ENCODE measurements around the gene CIAO3.
"Not testable (repeated sequence)": the region's sequence is repeated elsewhere in the genome, so short reads cannot be mapped to it uniquely, and the experiment has no call there.

CIAO3 gene

DNA sequence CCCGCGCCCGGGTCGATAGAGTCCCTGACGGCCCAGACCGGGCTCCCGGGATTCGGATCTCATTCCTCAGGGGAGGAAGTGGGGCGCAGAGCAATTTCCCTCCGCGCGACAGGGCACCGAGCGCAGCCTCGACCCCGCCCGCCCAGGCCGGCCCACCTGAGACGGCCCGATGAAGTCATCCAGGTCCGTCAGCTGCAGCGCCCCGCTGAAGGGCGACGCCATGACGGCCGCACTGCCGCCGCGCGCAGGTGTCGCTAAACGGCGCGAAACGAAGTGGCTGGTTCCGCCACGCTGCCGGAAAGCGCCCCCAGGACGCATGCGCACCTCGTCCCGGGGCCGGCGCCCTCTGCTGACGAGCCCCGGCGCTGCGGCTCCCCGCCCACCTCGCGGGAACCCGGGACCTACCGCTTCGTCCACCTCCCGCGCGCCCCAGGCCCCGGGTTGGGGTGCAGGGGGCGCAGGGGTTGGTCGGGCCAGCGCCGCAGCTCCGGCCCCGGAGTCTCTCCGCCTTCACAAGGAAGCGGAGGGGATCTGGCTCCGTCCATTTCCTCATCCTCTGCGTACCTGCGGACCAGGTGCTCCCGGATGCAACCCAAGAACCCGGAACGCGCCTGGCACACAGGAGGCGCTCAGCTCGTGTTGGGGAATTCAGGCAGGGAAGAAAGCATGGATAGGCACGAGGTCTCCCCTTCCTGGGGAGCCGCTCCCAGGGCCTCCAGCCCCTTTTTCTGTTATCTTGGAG lies at the start of gene CIAO3:
Gene CIAO3 (minus strand): TSS at position 234 of the 742 bp plus-strand sequence. CDS start 12 bp downstream, at position 222.
- peak; percentile 94 for DNase-seq (ENCODE audit: low spot score)

DNA sequence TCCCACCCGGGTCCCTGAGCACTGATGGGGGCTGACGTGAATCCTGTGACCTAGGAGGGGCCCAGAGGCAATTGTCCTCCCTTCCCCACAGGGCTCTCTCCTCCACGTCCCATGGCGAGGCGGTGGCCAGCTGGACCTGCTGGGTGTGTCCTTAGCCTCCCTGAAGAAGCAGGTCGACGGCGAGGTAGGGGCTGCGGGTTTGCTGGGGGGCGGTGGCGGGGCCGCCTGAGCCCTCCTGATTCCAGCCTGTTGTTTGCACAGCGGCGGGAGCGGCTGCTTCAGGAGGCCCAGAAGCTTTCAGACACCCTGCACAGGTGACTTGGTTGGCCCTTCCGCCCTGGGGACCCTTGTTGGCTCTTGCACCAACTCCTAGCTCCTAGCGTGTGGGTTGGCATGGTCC lies 49.3 kb upstream of the CIAO3 start:
- no peak for DNase-seq (ENCODE audit: low spot score)

DNA sequence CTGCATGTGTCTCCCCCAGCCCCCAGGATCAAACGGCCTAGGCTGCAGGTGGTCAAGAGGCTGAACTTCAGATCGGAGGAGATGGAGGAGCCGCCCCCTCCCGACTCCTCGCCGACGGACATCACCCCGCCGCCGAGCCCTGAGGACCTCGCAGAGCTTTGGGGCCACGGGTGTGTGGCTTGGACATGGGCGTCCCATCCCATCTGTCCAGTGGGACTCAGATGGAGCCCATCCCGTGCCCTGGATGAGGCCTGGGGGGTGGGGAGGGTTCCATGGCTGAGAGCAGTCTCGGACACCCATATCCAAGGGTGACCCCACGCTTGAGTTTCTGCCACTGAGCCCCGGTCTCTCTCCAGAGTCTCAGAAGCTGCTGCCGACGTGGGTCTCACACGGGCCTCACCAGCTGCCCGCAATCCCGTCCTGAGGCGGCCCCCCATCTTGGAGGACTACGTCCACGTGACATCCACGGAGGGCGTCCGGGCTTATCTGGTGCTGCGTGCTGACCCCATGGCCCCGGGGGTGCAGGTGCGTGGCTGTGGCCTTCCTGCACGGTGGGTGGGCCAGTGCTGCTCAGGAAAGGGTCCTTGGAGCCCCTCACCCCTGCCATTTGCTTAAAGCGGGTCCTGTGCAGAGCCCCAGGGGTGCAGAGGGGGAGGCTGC lies 48.5 kb upstream of the CIAO3 start:
- DNase-seq (ENCODE audit: low spot score): no peak

DNA sequence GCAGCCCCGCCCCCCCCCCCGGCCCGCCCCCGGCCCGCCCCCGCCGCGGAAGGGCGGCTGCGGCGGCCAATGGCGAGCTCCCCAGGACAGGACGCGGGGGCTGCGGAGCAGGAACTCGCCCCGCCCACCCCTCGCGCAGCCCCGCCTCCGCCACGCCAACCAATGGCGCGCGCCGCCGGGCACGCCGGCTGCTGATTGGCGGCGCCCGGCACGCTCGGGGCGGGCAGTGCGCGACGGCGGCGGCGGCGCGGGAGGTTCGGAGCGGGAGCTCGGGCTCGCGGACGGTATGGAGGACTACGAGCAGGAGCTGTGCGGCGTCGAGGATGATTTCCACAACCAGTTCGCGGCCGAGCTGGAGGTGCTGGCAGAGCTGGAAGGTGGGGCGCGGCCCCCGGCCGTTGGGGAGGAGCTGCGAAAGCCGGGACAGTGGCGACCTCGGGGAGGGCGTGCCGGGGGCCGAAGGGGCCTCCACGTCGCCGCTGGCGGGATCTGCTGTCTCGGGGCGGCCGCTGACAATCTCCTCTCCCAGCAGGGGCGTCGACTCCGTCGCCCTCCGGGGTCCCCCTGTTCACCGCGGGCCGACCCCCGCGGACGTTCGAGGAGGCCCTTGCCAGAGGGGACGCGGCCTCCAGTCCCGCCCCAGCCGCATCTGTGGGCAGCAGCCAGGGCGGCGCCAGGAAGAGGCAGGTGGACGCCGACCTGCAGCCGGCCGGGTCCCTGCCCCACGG lies 47.8 kb upstream of the CIAO3 start, which contains the start of gene CHTF18:
Gene CHTF18 (plus strand): TSS at position 222 of the 728 bp plus-strand sequence. CDS start 65 bp downstream, at position 287.
- peak; percentile 94 for DNase-seq (ENCODE audit: low spot score)

DNA sequence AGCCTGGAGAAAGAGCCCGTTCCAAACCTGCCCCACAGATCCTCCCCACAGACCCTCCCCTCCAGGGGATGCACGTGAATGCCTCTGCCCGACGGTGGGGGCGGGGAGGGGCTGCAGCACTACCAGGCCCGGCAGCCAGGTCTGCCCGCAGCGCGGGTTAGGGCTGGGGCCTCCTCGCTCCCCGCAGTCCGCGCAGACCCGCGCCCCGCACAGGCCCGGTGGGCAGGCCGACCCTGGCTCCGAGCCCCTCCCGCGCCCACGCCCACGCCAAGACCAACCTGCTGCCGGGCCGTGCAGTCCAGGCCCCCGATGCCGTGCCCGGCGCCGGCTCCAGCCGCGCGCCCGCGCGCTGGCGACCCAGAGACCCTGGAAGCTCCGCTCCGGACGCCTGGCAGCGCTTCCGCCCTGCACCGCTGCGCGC lies 47.2 kb upstream of the CIAO3 start, which contains the start of gene RPUSD1:
Gene RPUSD1 (minus strand): TSS at position 404 of the 421 bp plus-strand sequence. CDS start 644 bp downstream, outside the sequence.
- DNase-seq (ENCODE audit: low spot score): no peak

DNA sequence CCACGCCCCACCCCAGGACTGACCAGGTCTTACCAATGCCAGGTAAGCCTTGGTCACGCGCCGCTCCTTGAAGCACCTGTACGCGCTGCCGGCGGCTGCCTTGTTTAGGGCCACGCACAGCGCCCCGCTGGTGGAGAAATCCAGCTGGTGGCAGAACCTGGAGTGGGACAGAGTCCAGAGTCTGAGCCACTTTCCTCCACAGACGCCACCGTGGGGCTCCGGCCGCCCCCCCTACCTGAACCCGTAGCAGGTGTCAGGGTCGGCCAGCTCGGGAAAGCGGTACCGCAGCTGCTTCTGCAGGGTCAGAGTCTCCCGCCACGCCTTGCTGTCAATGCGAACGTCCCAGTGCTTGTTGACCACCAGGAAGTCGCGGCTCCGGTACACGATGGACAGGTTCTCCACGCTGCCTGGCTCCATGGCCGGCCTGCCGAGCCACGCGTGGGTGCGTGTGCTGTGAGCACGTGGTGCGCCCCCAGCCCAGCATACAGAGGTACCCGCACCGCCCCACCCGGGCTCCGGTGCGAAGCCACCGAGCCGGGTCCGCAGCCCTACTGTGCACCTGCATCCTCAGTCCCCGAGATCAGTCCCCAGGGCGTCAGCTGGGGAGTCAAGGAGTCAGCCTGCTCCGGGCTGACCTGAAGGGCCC lies 46.6 kb upstream of the CIAO3 start:
- DNase-seq (ENCODE audit: low spot score): no peak

DNA sequence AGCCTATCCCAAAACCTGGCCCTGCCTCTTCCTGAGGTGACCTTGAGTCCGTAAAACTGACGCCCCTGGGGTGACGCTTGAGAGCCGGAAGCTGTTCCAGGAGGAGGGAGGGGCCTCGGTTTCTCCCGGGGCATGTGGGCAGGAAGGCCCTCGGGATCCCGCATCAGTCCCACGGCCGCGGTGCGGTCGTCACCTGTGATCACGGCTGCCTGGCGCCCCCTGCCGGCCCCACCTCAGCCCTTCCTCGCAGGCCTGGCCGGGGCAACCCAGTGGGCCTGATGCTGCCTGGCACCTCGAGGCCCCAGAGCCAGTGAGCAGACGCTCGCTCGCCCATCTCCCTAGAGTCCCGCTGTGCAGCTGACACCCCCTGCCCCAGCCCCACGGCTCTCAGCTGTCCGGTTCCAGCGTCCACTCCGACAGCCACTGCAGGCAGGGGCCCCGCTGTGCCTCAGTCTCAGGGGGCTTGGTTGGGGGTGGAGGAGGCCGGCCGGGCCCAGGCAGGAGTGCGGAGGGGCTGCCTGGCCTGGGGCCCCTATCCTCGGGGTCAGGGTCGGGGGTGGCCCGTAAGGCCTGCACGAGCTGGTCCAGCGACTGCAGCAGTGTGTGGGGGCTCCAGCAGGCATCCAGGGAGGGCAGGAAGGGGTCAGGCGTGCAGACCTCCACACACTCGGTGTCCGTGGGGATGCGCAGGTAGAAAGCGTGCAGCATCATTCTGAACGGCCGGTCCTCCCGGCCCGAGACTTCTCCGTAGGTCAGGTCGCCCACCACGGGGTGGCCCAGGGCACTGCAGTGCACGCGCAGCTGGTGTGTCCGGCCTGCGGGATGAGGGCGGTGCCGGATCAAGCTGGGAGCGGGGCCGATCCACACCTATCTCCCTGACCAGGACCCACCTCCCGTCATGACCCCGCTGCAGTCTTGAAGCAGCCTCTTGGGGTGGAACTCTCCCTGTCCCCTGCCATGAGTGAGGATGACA lies 45.1 kb upstream of the CIAO3 start:
- peak; percentile 72 for DNase-seq (ENCODE audit: low spot score)

DNA sequence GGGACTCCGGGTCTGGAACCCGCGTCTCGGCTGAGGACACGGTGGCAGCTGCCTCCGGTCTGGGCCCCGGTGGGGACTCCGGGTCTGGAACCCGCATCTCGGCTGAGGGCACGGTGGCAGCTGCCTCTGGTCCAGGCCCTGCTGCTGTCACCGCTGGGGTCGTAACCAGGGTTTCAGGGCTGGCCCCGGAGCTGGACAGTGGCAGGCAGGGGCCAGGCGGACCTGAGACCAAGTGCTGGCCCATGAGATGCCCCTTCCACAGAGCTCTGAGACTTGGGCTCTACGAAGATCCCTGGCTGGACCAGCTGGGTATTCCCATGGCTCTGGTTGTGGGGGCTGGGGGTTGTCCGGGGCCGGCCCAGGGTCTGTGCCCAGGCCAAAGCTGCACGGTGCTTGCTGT lies 43.6 kb upstream of the CIAO3 start:
- no peak for DNase-seq (ENCODE audit: low spot score)

DNA sequence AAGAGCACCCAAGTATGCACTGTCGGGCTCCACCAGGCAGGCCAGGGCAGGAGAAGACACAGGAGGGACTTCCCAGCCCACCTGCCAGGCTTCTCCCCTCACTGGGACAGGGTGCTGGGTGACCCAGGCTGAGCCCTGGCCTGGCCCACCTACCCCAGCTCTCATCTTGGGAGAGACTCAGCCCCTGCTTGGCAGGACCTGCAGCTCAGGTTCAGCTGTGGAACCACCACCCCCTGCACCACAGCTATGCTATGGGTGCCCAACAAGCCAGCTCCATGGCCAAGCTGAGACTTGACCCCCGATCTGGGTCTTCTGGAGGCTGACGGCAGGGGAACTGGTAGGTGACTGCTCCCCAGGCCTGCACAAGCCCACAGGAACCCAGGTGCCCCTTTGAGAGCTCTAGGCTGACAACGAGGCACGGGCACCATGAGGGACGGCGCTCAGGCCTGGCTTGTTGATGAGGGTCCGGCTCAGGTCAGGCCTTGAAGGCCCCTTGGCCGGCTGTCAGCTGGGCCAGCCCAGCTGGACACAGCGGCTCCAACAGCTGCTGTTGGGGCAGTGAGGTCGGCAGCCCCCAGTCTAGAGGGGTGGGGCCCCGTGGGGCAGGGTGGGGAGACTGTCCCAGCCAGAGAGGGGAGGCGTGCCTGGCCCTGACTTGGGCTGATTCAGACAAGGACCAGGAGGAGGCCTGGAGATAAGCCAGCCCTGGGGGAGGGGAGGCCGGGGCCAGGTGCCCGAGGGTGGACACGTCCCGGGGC lies 42.8 kb upstream of the CIAO3 start:
- DNase-seq (ENCODE audit: low spot score): peak; percentile 14

DNA sequence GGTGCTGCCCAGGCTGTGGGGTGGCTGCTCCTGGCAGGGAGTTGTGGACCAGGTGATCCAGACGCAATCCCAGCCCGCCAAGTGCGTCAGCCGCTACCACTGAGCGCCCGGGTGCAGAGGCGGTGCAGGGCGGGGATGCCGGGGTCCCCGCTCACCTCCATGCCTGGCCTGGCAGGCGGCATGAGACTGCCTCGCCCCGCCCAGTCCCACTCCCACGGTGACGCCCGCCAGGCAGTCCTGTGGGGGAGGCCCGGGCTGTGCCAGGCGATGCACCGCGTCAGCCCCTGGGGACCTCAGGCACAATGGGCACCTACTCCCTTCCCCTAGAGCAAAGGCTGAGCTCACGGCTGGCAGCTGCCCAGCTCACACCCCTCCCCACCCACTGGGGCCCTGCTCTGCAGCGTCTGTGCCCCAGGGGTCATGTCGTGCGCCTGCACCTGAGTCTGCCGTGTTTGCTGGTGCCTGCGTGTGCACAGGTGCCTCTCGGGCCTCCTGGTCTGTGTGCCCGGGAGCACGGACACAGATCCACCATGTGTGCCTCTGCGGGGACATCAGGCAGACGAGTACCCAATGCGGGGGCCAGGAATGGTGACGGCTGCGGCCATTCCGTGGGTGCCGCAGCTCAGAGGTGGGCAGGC lies 42.1 kb upstream of the CIAO3 start:
- peak; percentile 40 for DNase-seq (ENCODE audit: low spot score)

DNA sequence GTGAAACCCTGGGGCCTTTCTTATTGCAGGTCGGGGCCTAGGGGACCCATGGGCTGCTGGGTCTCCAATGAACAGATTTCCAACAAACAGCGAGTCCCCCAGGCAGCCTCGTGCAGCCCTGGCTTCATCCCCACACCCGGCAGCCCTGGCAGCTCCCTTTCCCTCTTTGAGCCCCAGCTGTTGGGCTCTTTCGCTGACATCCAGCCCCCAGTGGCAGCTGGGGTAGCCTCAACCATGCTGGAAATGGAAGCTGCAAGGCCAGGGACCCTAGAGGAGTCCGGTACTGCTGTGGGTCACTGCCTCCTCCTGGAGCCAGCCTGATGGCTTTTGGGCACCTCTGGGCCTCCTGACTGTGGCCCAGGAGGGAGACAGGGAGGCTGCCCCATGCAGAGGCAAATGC lies 41.5 kb upstream of the CIAO3 start:
- DNase-seq (ENCODE audit: low spot score): no peak

DNA sequence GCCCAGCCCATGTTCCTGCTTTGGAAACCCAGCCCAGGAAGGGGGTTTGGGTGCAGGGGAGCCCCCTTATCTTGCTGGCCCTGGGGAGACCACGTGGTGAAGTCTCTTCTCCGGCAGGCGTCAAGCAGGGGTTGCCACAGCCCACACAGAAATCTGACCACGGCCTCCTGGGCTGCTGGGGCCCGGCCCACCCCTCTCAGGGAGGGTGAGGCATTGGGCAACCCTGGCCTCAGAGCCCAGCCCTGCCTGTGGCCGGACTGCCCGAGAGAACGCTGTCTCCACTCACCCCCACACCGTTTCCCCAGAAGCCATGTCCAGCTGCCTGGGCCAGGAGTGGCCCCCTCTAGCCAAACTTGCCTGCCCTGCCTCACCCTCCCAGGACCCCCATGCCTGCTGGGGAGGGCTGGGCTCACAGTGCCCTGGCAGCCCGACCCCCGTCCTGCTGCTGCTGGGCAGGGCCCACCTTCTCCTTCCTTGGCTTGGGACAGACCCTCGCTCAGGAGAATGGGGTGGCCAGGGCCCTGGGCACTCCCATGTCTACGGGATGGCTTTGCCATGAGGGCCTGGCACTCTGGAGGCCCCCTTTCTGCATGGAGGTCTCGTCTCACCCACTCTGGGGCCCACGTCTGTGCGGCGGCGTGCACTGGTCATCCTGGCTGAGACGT lies 40.7 kb upstream of the CIAO3 start:
- DNase-seq (ENCODE audit: low spot score): no peak

DNA sequence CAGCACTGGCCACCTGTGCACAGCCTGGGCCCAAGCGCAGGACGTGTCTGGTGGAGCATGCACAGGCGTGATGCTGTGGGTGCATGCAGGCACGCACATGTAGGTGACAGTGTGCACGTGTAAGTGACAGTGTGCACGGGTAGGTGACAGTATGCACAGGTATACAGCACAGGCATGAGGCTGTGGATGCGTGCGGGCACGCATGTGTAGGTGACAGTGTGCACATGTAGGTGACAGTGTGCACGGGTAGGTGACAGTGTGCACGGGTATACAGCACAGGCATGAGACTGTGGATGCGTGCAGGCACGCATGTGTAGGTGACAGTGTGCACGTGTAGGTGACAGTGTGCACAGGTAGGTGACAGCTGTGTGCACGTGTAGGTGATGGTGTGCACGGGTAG lies 39.5 kb upstream of the CIAO3 start:
- DNase-seq (ENCODE audit: low spot score): no peak

DNA sequence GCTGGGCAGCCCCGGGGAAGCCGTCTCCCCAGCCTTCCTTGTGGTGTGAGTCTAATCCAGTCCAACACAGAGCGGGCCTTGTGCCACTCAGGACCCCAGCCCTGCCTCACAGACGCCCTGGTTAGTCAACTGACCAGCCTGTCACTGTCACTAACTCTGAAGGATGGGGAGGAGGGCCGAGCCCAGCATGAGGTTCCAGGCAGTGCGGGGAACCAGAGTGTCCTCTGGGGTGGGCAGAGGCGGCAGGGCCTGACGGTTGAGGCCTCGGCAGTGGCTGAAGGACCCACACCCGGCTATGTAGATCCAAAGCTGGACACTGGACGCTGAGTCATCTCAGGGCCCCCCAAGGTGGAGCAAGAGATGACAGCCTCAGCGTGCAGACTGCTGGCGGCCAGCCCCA lies 38.8 kb upstream of the CIAO3 start:
- DNase-seq (ENCODE audit: low spot score): no peak

DNA sequence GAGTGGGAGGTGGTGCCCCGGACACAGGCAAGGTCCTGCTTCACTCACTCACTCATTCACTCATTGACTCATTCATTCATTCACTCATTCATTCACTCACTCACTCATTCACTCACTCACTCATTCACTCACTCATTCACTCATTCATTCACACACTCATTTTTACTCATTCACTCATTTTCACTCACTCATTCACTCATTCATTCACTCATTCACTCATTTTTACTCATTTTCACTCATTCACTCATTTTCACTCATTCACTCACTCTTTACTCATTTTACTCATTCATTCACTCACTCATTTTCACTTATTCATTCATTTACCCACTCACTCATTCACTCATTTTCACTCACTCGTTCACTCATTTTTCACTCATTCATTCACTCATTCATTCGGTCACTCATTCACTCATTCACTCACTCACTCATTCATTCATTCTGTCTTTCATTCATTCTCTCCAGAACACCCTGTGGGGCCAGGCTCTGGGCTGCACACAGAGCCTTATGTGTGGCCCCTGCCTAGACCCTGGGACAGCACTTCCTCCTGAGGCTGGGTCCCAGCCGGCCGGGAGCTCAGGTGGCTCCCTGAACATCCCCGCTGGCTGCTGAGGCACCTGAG lies 38.2 kb upstream of the CIAO3 start:
- no peak for DNase-seq (ENCODE audit: low spot score)

DNA sequence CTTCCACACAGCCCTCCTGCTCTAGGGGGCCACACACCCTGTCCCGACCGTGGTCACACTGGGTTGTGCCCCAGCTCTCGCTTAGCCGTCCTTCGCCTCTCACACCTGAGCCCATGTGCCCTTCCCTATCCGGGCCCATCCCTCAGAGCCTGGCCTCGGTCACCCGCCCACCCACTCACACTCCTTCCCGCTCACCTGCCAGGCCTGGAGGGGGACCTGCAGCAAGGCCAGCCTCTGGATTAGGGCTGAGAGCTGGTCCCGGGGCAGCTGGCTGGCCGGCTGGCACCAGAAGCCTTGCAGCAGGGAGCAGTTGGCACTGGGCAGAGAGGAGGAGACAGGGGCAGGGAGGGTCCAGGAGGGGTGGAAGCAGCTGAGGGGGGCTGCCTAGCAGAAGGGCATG lies 37.6 kb upstream of the CIAO3 start:
- no peak for DNase-seq (ENCODE audit: low spot score)

DNA sequence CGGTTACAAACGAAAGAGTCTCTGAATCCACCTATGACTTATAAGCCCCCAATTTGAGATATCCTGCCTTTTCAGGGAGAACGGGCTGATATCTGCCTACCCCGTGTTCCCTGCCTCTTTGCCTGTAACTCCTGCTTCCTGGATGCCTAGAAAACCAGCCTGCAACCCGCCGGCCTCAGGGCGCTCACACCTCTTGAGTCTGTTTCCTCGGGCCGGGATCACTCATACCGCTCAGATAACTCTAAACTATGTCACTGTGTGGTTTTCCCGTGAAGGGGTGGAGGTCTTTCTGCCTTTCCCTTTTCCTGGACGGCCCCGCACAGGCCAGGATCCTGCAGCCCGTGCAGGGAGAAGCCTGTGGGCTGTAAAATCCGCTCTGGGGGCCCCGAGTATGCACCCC lies 37.0 kb upstream of the CIAO3 start:
- peak; percentile 74 for DNase-seq (ENCODE audit: low spot score)

DNA sequence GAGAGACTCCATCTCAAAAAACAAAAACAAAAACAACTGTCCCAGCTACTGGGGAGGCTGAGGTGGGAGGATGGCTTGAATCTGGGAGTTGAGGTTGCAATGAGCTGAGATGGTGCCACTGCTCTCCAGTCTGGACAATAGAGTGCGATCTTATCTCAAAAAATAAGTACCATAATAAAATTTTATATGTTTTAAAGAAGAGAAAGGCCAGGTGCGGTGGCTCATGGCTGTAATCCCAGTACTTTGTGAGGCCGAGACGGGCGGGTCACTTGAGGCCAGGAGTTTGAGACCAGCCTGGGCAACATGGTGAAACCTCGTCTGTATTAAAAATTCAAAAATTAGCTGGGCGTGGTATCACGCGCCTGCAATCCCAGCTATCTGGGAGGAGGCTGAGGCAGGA lies 36.0 kb upstream of the CIAO3 start:
- DNase-seq (ENCODE audit: low spot score): no peak

DNA sequence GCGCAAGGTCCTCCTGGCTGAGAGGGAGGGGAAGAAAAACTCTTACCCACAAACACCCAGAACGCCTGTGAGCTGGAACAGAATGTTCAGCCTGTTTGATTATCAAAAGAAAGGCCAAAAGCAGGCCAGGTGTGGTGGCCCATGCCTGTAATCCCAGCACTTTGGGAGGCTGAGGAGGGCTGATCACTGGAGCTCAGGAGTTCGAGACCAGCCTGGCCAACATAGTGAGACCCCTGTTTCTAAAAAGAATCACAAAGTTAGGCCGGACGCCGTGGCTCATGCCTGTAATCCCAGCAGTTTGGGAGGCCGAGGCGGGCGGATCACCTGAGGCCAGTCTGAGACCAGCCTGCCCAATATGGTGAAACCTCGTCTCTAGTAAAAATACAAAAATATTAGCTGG lies 35.5 kb upstream of the CIAO3 start:
- not testable (repeated sequence) for DNase-seq (ENCODE audit: low spot score)

Measured in kidney tubule cell (primary cell).